Osteocyte (in vitro differentiated cells): ENCODE measurements around the gene TMEM37. TPM values are rescaled to one million over a fixed set of nuclear protein-coding genes. Genes with fewer than 3 reads are reported as not detected.

Experiments used
- DNase-seq: peaks from one replicate; pipeline ENCODE4 v3.0.0; 2021; ENCODE audit warnings: mixed read lengths; ENCODE audit not compliant: unreplicated experiment; ENCODE audit errors: extremely low spot score
- H3K27ac Mint-ChIP-seq: one replicate; pipeline ENCODE4 v1.8.0; 2021; ENCODE audit warnings: mild to moderate bottlenecking, mixed read lengths; ENCODE audit not compliant: unreplicated experiment
- H3K27me3 Mint-ChIP-seq: one replicate; pipeline ENCODE4 v1.8.0; 2021; ENCODE audit warnings: mixed read lengths; ENCODE audit not compliant: unreplicated experiment
- H3K36me3 Mint-ChIP-seq: one replicate; pipeline ENCODE4 v1.8.0; 2021; ENCODE audit warnings: mixed read lengths; ENCODE audit not compliant: unreplicated experiment
- H3K4me1 Mint-ChIP-seq: one replicate; pipeline ENCODE4 v1.8.0; 2021; ENCODE audit warnings: mixed read lengths; ENCODE audit not compliant: unreplicated experiment
- H3K4me3 Mint-ChIP-seq: one replicate; pipeline ENCODE4 v1.8.0; 2021; ENCODE audit warnings: mild to moderate bottlenecking, moderate library complexity, mixed read lengths; ENCODE audit not compliant: unreplicated experiment
- H3K9me3 Mint-ChIP-seq: one replicate; pipeline ENCODE4 v1.8.0; 2021; ENCODE audit warnings: mixed read lengths; ENCODE audit not compliant: unreplicated experiment
- total RNA-seq: library from RNA; stranded (reverse); gene quantifications from 2 replicates; pipeline ENCODE4 v1.2.1, GENCODE V29; 2021
- TF ChIP-seq, protein P1 (sequence below): fragments of 200-600 bp; sonication (generic); IDR thresholded peaks from 2 replicates; pipeline ENCODE4 v1.5.0; 2021; ENCODE audit warnings: antibody characterized with exemption, mild to moderate bottlenecking, moderate library complexity

The TMEM37 gene
- total RNA-seq, 1 donor from 2014 or later: 0.40 TPM

DNA sequence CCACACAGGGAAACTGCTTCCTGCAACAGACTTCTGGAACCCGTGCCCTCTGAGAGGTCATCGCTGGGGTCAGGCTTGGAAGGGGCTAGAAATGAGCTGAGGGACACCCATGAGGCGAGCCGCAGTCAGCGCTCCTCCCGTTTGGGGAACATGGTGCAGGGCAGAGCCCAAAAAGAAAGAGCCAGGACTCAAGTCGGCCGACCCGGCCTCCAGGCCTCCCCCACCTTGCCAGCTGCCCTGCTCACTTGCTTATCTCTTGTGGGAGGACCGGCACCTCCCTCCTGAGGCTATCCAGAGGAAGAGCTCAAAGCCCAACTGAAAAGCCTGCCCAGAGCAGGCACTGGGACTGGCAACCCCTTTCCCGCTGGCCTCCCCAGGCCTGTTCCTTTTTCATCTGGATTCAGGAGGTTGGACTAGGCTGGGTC is 49.1 kb downstream of the TMEM37 start:
- Mint-ChIP-seq H3K27ac (no peak overlapping the region), H3K4me1 (no peaks in the 10 kb centered on the region), H3K9me3 (no peaks in the 10 kb centered on the region), H3K27me3 (peaks cover 51% of the 10 kb centered on the region), H3K4me3 (no peak overlapping the region), H3K36me3 (no peaks in the 10 kb centered on the region)
- TF ChIP-seq, protein P1, sequence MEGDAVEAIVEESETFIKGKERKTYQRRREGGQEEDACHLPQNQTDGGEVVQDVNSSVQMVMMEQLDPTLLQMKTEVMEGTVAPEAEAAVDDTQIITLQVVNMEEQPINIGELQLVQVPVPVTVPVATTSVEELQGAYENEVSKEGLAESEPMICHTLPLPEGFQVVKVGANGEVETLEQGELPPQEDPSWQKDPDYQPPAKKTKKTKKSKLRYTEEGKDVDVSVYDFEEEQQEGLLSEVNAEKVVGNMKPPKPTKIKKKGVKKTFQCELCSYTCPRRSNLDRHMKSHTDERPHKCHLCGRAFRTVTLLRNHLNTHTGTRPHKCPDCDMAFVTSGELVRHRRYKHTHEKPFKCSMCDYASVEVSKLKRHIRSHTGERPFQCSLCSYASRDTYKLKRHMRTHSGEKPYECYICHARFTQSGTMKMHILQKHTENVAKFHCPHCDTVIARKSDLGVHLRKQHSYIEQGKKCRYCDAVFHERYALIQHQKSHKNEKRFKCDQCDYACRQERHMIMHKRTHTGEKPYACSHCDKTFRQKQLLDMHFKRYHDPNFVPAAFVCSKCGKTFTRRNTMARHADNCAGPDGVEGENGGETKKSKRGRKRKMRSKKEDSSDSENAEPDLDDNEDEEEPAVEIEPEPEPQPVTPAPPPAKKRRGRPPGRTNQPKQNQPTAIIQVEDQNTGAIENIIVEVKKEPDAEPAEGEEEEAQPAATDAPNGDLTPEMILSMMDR: no peak
- DNase-seq: peak; percentile 56

DNA sequence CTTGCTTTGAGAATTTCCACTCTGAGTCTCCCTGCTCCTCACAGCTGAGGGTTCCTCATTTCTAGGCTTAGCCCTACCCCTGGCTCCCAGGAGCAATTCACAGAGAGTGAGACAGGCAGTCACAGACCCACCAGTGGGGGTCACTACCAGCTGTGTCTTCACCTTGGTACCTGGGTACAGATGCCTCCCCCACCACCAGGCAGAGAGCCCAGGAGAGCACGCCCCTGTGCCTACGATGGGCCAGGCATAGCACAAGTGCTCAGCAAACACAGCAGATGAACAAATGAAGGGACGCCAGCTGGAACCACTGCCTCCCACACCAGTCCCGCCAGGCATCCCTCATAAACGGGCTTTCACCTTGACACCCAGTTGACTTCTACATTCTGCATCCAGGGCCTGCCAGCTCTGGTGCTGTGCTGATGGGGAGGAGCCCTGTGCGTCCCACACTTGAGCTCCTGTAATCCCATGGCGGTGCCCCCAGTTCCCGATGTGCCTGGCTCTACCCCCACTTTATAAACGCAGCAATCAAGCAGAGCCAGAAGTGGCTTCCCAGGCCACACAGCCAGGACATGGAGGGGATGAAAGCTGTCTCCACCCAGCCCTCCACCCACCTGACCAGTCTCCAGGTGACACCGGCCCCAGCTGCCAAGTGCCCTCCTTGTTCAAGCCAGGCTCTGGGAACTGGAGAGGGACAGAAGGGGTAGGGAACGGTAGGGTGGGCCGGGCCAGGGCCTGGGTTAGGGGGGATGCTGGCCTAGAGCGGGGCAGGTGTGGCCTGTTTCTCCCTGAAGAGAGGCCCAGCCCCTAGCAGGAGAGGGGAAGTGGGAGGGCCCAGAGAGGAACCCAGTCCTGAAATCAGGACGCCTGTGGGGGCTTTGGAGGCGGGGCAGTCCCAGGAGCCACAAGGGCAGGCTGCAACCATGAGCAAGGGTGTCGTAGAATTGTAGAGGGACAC is 50.1 kb downstream of the TMEM37 start:
- H3K27ac Mint-ChIP-seq: no peak overlapping the region
- H3K4me3 Mint-ChIP-seq: no peak overlapping the region
- DNase-seq: peak; percentile 76
- peaks cover 1% of the 10 kb centered on the region for H3K4me1 Mint-ChIP-seq
- H3K36me3 Mint-ChIP-seq: no peaks in the 10 kb centered on the region
- H3K9me3 Mint-ChIP-seq: no peaks in the 10 kb centered on the region
- TF ChIP-seq, protein P1: no peak
- H3K27me3 Mint-ChIP-seq: peaks cover 49% of the 10 kb centered on the region

DNA sequence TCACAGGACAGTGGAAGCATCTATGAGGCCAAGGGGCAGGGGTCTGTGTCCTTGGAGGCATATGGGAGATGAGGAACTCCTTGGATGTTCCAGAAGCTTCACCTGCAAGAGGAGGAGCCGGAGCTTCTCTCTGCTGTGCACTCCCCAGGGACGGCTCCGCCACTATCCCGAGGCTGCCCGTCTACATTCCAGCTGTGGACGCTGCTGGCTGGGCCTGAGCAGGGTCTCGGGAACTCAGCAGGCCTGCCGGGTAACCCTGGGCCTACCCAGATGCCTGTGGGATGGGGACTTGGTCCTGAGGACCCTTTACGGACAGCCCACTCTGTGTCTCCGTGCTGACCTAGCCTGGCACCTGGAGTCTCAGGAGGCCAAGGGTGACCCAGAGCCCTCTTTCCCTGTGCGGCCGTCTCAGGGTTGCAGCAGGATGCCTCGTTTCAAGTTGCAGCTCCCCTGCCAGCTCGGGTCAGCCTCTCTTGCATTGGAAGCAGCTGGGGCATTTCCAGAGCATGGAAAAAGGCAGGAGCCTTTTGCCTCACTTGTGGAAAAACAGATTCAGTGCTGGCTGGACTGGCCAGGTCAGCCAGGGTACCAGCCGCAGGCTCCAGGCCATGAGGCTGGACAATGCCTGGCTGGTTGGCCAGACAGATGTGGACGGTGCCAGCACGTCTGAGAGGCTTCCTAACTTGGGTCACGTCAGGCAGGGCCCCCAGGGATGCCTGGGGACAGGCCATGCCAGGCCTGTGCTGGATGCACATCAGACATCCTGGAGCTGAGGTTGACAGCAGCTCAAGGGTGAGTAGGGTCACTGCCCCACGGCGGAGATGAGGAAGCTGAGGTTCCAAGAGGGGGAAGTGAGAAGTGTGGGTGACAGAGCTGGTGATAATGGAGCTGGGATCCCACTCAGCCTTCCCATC is 51.1 kb downstream of the TMEM37 start:
- Mint-ChIP-seq H3K4me1 (peaks cover 4% of the 10 kb centered on the region), H3K4me3 (no peak overlapping the region), H3K27me3 (peaks cover 47% of the 10 kb centered on the region), H3K36me3 (no peaks in the 10 kb centered on the region), H3K9me3 (no peaks in the 10 kb centered on the region), H3K27ac (no peak overlapping the region)
- TF ChIP-seq, protein P1: no peak
- DNase-seq: peak; percentile 72

DNA sequence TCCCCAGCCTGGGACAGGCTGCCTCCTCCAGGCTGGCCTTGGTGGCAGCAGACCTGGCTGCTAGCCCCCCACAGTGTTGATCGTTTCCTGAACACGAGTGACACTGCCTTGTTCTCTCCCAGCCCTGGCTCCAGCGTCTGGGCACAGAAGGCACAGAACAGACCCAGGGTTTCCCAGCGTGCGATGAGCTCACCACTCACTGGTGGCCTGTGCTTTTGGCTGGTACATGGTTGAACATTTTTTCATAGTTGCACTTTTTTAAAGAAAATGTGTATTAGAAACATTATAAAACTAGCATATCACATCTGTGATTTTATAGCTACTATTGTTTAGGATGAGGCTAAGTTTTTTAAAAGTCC is 51.7 kb downstream of the TMEM37 start:
- TF ChIP-seq, protein P1: no peak
- H3K27me3 Mint-ChIP-seq: peaks cover 47% of the 10 kb centered on the region
- no peaks in the 10 kb centered on the region for H3K9me3 Mint-ChIP-seq
- no peaks in the 10 kb centered on the region for H3K36me3 Mint-ChIP-seq
- H3K4me3 Mint-ChIP-seq: no peak overlapping the region
- peaks cover 4% of the 10 kb centered on the region for H3K4me1 Mint-ChIP-seq
- DNase-seq: peak; percentile 48
- H3K27ac Mint-ChIP-seq: no peak overlapping the region
